Coronary artery (tissue), 2 donors: ENCODE results near the gene CLMP.

Source experiments
- DNase-seq: peaks from one replicate; pipeline ENCODE4 v3.0.0-alpha.2; 2017; ENCODE audit warnings: low spot score
- H3K27ac ChIP-seq, 2 donors: fragments of 200-600 bp; sonication (generic); one replicate each; pipeline ENCODE4 v1.5.1; 2016 to 2019
- H3K4me3 ChIP-seq: fragments of 200-600 bp; sonication (generic); 2 replicates; pipeline ENCODE4 v1.5.1; 2016; ENCODE audit warnings: mild to moderate bottlenecking, moderate library complexity
- CTCF ChIP-seq: fragments of 200-600 bp; sonication (generic); IDR thresholded peaks from one replicate; pipeline ENCODE4 v1.5.1; 2019; ENCODE audit warnings: antibody characterized with exemption

The CLMP gene

GRCh38 chr11:123195188-123196059, at the start of gene CLMP:
Gene CLMP, minus strand, starts transcription at chr11:123195248. Its CDS starts 308 bp downstream, at chr11:123194940.
- Histone ChIP-seq H3K27ac (peak within 1 kb of the TSS in 1 of 2 donors; percentile 69), H3K4me3 (peak within 1 kb of the TSS; percentile 72)
- DNase-seq, result no peak
- TF ChIP-seq CTCF, result no peak

GRCh38 chr11:123241874-123242543, 47.0 kb upstream of the CLMP start:
- no peak overlapping the region for H3K4me3 ChIP-seq
- TF ChIP-seq CTCF, result no peak
- no peak for DNase-seq
- H3K27ac ChIP-seq, result no peak overlapping the region

GRCh38 chr11:123241294-123241693, 46.2 kb upstream of the CLMP start:
- Histone ChIP-seq H3K4me3 (no peak overlapping the region), H3K27ac (no peak overlapping the region)
- no peak for DNase-seq
- TF ChIP-seq CTCF, result no peak

- no peak for TF ChIP-seq CTCF
- no peak overlapping the region for H3K4me3 ChIP-seq
- no peak overlapping the region for H3K27ac ChIP-seq
- no peak for DNase-seq
These were observed 44.4 kb upstream of the CLMP start for GRCh38 chr11:123239191-123240150.

- peak overlapping the region in 1 of 2 donors; percentile 39 for H3K27ac ChIP-seq
- DNase-seq, result peak; percentile 81
- no peak overlapping the region for H3K4me3 ChIP-seq
- no peak for TF ChIP-seq CTCF
These were observed 43.2 kb upstream of the CLMP start for GRCh38 chr11:123238297-123238696.

- Histone ChIP-seq H3K27ac (no peak overlapping the region), H3K4me3 (no peak overlapping the region)
- no peak for DNase-seq
- TF ChIP-seq CTCF, result no peak
These were observed 41.8 kb upstream of the CLMP start for GRCh38 chr11:123236879-123237278.
